ENCODE data around the gene FUCA2. TPM values are rescaled to one million over a fixed set of nuclear protein-coding genes. Genes with fewer than 3 reads are reported as not detected.

FUCA2 gene
- total RNA-seq, 1 experiment from 2014 or later = not detected

DNA sequence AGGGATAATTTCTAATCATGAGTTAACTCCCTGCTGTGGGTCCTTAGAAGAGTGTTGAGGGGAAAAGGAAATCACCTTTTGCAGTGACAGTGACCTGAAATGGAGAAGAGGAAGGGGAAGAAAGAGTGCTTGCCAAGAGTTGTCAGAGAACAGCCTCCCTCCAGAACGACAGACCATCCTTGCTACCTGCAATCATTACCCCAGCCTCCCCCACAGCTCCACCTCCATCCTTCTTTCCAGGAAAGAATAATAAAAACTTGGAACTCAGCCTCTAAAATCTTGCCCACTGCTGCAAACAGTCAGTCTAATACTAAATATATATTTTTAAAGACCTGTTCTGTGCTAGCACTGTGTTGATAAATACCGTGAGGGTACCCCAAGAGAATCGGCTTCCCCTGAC lies 28.7 kb upstream of the FUCA2 start:
- no peaks in the 10 kb centered on the region for H3K79me2 ChIP-seq (ENCODE audit: low read length)
- no peaks in the 10 kb centered on the region for H3K36me3 ChIP-seq (ENCODE audit: insufficient read depth, low read length)
- peaks cover 4% of the 10 kb centered on the region for H3K4me1 ChIP-seq (ENCODE audit: low read length)
- H3K9me2 ChIP-seq (replicated peaks; ENCODE audit: insufficient read depth, low read length) = no peaks in the 10 kb centered on the region
- DNase-seq = no peak
- no peaks in the 10 kb centered on the region for H3K9me3 ChIP-seq (ENCODE audit: low read length)
- H4K20me1 ChIP-seq (ENCODE audit: insufficient read depth, low read depth, low read length) = no peaks in the 10 kb centered on the region
- H3K9ac ChIP-seq (ENCODE audit: low read length) = no peak overlapping the region
- no peak overlapping the region for H3K4me2 ChIP-seq (ENCODE audit: low read depth, low read length, poor library complexity, severe bottlenecking)
- no peak overlapping the region for H3K4me3 ChIP-seq (ENCODE audit: low read length)
- H3K27ac ChIP-seq (ENCODE audit: low read length) = no peak overlapping the region
- no peak overlapping the region for H2AFZ ChIP-seq (ENCODE audit: low read length)
- no peaks in the 10 kb centered on the region for H3K27me3 ChIP-seq (ENCODE audit: low read length)

DNA sequence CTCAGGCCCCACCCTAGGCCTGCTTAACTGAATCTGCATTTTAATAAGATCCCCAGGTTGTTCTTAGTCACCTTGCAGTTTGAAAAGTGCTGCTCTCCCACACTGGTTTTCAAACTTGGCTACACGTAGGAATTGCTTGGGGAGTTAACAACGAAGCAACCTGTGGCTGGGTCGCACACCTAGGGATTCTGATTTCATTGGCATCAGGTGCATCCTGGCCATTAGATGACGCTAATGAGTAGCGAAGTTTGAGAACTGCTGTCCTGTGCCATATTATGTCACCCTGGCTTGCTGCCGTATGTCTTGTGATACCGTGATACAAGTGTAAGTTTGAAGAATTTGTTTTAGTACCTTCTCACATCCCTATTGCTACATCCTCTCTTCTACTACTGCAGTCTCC lies 28.2 kb upstream of the FUCA2 start:
- no peaks in the 10 kb centered on the region for H3K27me3 ChIP-seq (ENCODE audit: low read length)
- peaks cover 4% of the 10 kb centered on the region for H3K4me1 ChIP-seq (ENCODE audit: low read length)
- H2AFZ ChIP-seq (ENCODE audit: low read length) = no peak overlapping the region
- no peak for DNase-seq
- H3K27ac ChIP-seq (ENCODE audit: low read length) = no peak overlapping the region
- no peak overlapping the region for H3K4me3 ChIP-seq (ENCODE audit: low read length)
- H3K36me3 ChIP-seq (ENCODE audit: insufficient read depth, low read length) = no peaks in the 10 kb centered on the region
- no peak overlapping the region for H3K4me2 ChIP-seq (ENCODE audit: low read depth, low read length, poor library complexity, severe bottlenecking)
- no peak overlapping the region for H3K9ac ChIP-seq (ENCODE audit: low read length)
- no peaks in the 10 kb centered on the region for H3K9me2 ChIP-seq (replicated peaks; ENCODE audit: insufficient read depth, low read length)
- H3K79me2 ChIP-seq (ENCODE audit: low read length) = no peaks in the 10 kb centered on the region
- H4K20me1 ChIP-seq (ENCODE audit: insufficient read depth, low read depth, low read length) = no peaks in the 10 kb centered on the region
- H3K9me3 ChIP-seq (ENCODE audit: low read length) = no peaks in the 10 kb centered on the region

DNA sequence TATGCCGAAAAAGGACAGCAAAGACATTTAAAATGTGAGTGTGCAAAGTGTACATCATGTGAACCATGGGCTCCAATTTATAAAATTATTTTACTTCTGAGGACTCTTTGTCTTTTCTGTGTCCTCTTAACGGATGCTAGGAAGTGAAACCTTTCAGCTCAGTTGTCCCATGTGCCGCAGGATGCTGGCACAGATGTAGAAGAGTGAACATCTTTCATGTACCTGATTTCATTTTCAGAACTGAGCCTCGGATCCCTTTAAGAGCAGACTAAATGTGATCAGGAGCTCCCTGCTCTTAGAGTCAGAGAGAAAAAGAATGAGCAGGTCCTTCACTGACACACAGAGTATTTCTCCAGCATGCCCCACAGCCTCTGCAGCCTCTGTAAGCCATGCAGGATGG lies 27.6 kb upstream of the FUCA2 start:
- no peaks in the 10 kb centered on the region for H3K9me2 ChIP-seq (replicated peaks; ENCODE audit: insufficient read depth, low read length)
- H3K9me3 ChIP-seq (ENCODE audit: low read length) = no peaks in the 10 kb centered on the region
- H3K27me3 ChIP-seq (ENCODE audit: low read length) = no peaks in the 10 kb centered on the region
- no peaks in the 10 kb centered on the region for H3K36me3 ChIP-seq (ENCODE audit: insufficient read depth, low read length)
- no peak overlapping the region for H3K27ac ChIP-seq (ENCODE audit: low read length)
- H2AFZ ChIP-seq (ENCODE audit: low read length) = no peak overlapping the region
- no peak overlapping the region for H3K4me2 ChIP-seq (ENCODE audit: low read depth, low read length, poor library complexity, severe bottlenecking)
- peaks cover 4% of the 10 kb centered on the region for H3K4me1 ChIP-seq (ENCODE audit: low read length)
- no peaks in the 10 kb centered on the region for H4K20me1 ChIP-seq (ENCODE audit: insufficient read depth, low read depth, low read length)
- H3K4me3 ChIP-seq (ENCODE audit: low read length) = no peak overlapping the region
- no peaks in the 10 kb centered on the region for H3K79me2 ChIP-seq (ENCODE audit: low read length)
- no peak overlapping the region for H3K9ac ChIP-seq (ENCODE audit: low read length)
- no peak for DNase-seq

DNA sequence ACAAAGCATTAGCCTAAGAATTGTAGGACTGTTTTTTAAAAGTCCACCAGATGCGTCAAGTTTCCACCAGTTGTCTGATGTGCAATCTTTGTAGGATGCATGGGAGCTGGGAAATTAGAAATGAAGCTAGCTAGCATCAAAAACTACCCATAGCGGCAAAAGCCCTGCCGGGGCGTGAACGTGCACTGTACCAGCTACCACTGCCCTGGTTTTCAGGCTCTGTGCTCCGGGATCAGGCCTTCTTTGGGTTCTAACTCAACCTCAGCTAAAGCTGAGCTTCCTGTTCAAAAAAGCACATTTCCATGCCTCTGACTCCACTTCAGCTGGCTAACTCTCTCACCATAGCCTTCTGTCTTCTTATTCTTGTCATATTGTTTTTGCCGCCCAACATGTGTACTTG lies 26.9 kb upstream of the FUCA2 start:
- Histone ChIP-seq H3K36me3 (ENCODE audit: insufficient read depth, low read length) (no peaks in the 10 kb centered on the region), H3K4me1 (ENCODE audit: low read length) (peaks cover 4% of the 10 kb centered on the region), H3K9ac (ENCODE audit: low read length) (no peak overlapping the region), H3K27ac (ENCODE audit: low read length) (no peak overlapping the region), H3K4me3 (ENCODE audit: low read length) (no peak overlapping the region), H3K4me2 (ENCODE audit: low read depth, low read length, poor library complexity, severe bottlenecking) (no peak overlapping the region), H3K27me3 (ENCODE audit: low read length) (no peaks in the 10 kb centered on the region), H3K9me2 (replicated peaks; ENCODE audit: insufficient read depth, low read length) (no peaks in the 10 kb centered on the region), H2AFZ (ENCODE audit: low read length) (no peak overlapping the region), H4K20me1 (ENCODE audit: insufficient read depth, low read depth, low read length) (no peaks in the 10 kb centered on the region), H3K79me2 (ENCODE audit: low read length) (no peaks in the 10 kb centered on the region), H3K9me3 (ENCODE audit: low read length) (no peaks in the 10 kb centered on the region)
- no peak for DNase-seq

DNA sequence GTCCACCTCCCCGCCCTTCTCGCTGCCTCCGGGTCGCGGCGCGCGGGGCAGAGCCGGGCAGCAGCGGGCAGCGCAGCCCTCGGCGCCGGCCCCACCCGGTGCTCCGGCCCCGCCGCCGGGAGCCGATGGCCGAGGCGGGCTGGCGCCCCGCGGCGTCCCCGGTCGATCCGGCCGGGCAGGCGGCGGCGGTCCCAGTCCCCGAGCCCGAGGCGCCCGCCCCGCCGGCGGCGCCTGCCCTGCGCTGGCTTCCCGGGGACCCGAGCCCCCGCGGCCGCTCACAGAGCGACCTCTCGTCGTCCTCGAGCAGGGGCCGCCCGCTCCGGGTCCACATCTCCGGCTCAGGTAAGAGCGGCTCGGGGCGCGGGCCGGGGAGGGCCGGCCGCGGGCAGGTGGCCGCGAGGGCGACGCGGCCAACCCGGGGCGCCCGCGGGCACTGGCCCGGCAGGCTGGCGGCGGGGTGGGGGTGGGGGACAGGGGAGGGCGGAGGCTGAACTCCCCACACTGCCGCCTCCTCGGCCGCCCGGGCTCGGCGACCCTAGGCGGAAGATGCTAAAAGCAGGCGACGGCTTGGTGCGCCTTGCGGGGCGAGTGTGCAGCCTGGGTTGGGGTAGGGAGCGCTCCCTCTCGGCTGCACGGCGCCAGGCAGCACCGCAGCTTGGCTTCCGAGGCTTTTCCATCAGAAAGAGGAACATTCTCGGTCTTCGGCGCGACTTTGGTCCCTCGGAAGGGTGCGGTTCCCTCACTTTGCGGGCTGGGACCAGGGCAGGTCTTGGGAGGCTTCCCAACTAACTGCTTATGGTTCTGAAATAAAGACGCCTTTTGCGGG lies 25.6 kb upstream of the FUCA2 start:
- Histone ChIP-seq H3K9me3 (ENCODE audit: low read length) (no peaks in the 10 kb centered on the region), H3K4me2 (ENCODE audit: low read depth, low read length, poor library complexity, severe bottlenecking) (no peak overlapping the region), H3K79me2 (ENCODE audit: low read length) (no peaks in the 10 kb centered on the region), H3K4me3 (ENCODE audit: low read length) (peak overlapping the region; percentile 43; the same call in 1 of the 2 replicates), H3K36me3 (ENCODE audit: insufficient read depth, low read length) (no peaks in the 10 kb centered on the region), H3K9ac (ENCODE audit: low read length) (no peak overlapping the region), H3K27ac (ENCODE audit: low read length) (no peak overlapping the region), H2AFZ (ENCODE audit: low read length) (no peak overlapping the region), H3K27me3 (ENCODE audit: low read length) (no peaks in the 10 kb centered on the region), H3K4me1 (ENCODE audit: low read length) (peaks cover 4% of the 10 kb centered on the region), H4K20me1 (ENCODE audit: insufficient read depth, low read depth, low read length) (no peaks in the 10 kb centered on the region), H3K9me2 (replicated peaks; ENCODE audit: insufficient read depth, low read length) (no peaks in the 10 kb centered on the region)
- no peak for DNase-seq

DNA sequence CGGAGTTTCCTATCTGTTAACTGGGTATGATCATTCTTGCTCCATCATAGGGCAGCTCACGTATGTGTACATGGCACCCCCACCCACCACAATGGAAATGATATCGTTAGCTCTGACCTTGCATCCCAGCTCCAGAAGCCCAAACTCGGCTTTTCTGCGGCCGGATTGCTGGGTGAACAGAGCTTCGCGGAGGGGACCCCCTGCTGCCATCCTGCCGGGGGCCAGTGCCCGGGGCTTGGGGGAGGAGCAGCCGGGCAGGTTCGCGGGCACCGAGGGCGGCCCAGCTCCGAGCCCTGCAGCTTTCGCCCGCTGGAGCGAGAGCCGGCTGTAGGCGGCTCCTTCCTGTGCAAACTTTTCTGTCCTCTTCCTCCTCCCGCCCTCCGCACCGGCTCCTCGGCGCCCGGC lies 24.9 kb upstream of the FUCA2 start:
- H3K4me2 ChIP-seq (ENCODE audit: low read depth, low read length, poor library complexity, severe bottlenecking) = peak overlapping the region; percentile 41
- peak overlapping the region; percentile 60; the same call in 1 of the 2 replicates for H2AFZ ChIP-seq (ENCODE audit: low read length)
- H3K9ac ChIP-seq (ENCODE audit: low read length) = peak overlapping the region; percentile 47; the same call in 1 of the 2 replicates
- H4K20me1 ChIP-seq (ENCODE audit: insufficient read depth, low read depth, low read length) = no peaks in the 10 kb centered on the region
- DNase-seq = no peak
- H3K4me3 ChIP-seq (ENCODE audit: low read length) = peak overlapping the region; percentile 43; the same call in 1 of the 2 replicates
- no peaks in the 10 kb centered on the region for H3K36me3 ChIP-seq (ENCODE audit: insufficient read depth, low read length)
- peaks cover 4% of the 10 kb centered on the region for H3K4me1 ChIP-seq (ENCODE audit: low read length)
- no peaks in the 10 kb centered on the region for H3K9me3 ChIP-seq (ENCODE audit: low read length)
- H3K9me2 ChIP-seq (replicated peaks; ENCODE audit: insufficient read depth, low read length) = no peaks in the 10 kb centered on the region
- no peaks in the 10 kb centered on the region for H3K27me3 ChIP-seq (ENCODE audit: low read length)
- no peaks in the 10 kb centered on the region for H3K79me2 ChIP-seq (ENCODE audit: low read length)
- H3K27ac ChIP-seq (ENCODE audit: low read length) = no peak overlapping the region

DNA sequence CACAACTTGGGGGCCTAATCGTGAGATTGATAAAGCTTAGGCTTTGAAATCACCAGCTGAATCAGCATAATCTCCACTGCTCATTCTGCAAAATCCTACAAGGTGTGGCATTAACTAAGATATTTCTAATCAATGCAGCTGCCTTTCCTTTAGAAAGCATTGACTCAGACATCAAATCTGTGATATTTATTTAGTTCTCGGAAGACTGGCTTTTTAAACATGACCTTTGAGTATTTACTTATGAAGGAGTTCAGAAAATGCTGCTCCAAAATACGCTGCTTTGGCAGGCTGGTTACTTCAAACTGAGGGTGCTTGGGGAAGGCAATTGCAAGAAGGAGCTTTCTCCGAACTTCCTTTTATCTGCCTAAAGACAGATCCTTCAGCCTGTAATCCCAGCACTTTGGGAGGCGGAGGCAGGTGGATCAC lies 23.7 kb upstream of the FUCA2 start:
- H3K9me3 ChIP-seq (ENCODE audit: low read length) = no peaks in the 10 kb centered on the region
- H3K9ac ChIP-seq (ENCODE audit: low read length) = no peak overlapping the region
- H3K36me3 ChIP-seq (ENCODE audit: insufficient read depth, low read length) = no peaks in the 10 kb centered on the region
- no peak overlapping the region for H2AFZ ChIP-seq (ENCODE audit: low read length)
- no peaks in the 10 kb centered on the region for H3K79me2 ChIP-seq (ENCODE audit: low read length)
- no peak overlapping the region for H3K4me2 ChIP-seq (ENCODE audit: low read depth, low read length, poor library complexity, severe bottlenecking)
- no peaks in the 10 kb centered on the region for H3K27me3 ChIP-seq (ENCODE audit: low read length)
- no peak for DNase-seq
- no peak overlapping the region for H3K4me3 ChIP-seq (ENCODE audit: low read length)
- H3K9me2 ChIP-seq (replicated peaks; ENCODE audit: insufficient read depth, low read length) = no peaks in the 10 kb centered on the region
- no peak overlapping the region for H3K27ac ChIP-seq (ENCODE audit: low read length)
- peaks cover 4% of the 10 kb centered on the region for H3K4me1 ChIP-seq (ENCODE audit: low read length)
- H4K20me1 ChIP-seq (ENCODE audit: insufficient read depth, low read depth, low read length) = no peaks in the 10 kb centered on the region

DNA sequence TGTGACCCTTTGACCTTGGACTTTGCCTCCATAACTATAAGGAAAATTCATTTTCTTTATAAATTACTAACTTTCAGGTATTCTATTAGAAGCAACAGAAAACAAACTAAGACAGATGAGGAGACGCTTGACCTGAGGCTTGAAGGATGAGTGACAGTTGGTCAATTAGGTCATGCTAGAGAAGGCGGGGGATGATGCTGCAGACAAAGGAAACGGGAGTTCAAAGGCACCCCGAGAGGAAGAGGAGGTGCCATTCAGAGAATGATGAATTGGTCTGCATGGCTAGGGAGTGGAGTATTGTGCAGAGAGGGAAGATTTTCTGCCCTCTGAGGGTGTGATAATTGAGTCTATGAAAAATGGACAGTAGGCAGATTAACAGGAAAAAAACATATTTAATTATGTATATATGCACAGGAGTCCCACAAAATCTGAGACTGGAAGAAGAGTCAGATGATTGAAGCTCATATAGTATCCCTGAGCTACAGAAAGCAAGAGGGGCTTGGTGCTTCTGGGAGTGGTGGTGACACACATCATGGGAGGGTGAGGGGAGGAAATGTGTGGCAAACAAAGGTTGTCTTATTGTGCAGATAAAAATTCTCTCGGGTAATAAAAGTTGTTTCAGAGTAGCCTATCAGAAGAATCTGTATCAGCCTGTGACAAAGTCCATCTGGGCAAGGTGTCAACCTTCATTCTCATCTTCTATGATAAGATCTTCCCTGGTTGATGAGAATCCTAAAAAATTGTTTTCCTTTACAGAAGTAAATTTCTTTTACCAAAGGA lies 20.4 kb upstream of the FUCA2 start:
- Histone ChIP-seq H3K79me2 (ENCODE audit: low read length) (no peaks in the 10 kb centered on the region), H3K4me1 (ENCODE audit: low read length) (peaks cover 4% of the 10 kb centered on the region), H4K20me1 (ENCODE audit: insufficient read depth, low read depth, low read length) (no peaks in the 10 kb centered on the region), H3K9me2 (replicated peaks; ENCODE audit: insufficient read depth, low read length) (no peaks in the 10 kb centered on the region), H3K27me3 (ENCODE audit: low read length) (no peaks in the 10 kb centered on the region), H3K27ac (ENCODE audit: low read length) (no peak overlapping the region), H3K9me3 (ENCODE audit: low read length) (no peaks in the 10 kb centered on the region), H3K4me3 (ENCODE audit: low read length) (no peak overlapping the region), H3K4me2 (ENCODE audit: low read depth, low read length, poor library complexity, severe bottlenecking) (no peak overlapping the region), H3K36me3 (ENCODE audit: insufficient read depth, low read length) (no peaks in the 10 kb centered on the region), H3K9ac (ENCODE audit: low read length) (no peak overlapping the region), H2AFZ (ENCODE audit: low read length) (no peak overlapping the region)
- DNase-seq = no peak

Measured in Karpas-422 (cell line).